NCI-H2196 (cell line): ENCODE data around the gene PRKG1.

Experiments
- DNase-seq: peaks from one replicate; lab custom pipeline; 2025; ENCODE audit not compliant: unreplicated experiment; lab: John Stamatoyannopoulos, UW

Gene PRKG1

DNA sequence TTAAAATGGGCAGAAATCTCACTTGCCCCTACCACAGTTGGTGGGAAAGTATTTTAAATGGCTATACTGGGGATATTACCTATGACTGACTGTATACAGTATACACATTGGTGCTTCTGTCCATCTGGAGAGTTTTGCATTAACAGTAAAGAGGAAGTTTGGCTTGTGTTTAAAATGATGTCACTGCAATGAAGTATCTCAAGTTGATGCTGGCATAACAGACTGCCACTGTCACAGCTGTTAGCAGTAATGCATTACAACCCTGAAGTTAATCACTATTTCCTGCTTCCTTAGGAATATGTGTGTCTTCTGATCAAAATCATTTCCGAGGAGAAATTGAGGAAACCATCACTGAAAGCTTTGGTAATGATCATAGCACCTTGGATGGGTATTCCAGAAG is 1241.7 kb downstream of the PRKG1 start:
- no peak for DNase-seq

DNA sequence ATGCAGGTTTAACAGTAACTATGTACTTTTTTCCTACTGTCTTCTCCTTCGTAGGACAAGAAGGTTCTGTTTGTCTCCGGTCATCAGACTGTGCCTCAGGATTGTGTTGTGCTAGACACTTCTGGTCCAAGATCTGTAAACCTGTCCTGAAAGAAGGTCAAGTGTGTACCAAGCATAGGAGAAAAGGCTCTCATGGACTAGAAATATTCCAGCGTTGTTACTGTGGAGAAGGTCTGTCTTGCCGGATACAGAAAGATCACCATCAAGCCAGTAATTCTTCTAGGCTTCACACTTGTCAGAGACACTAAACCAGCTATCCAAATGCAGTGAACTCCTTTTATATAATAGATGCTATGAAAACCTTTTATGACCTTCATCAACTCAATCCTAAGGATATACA is 1242.2 kb downstream of the PRKG1 start:
- DNase-seq = no peak

DNA sequence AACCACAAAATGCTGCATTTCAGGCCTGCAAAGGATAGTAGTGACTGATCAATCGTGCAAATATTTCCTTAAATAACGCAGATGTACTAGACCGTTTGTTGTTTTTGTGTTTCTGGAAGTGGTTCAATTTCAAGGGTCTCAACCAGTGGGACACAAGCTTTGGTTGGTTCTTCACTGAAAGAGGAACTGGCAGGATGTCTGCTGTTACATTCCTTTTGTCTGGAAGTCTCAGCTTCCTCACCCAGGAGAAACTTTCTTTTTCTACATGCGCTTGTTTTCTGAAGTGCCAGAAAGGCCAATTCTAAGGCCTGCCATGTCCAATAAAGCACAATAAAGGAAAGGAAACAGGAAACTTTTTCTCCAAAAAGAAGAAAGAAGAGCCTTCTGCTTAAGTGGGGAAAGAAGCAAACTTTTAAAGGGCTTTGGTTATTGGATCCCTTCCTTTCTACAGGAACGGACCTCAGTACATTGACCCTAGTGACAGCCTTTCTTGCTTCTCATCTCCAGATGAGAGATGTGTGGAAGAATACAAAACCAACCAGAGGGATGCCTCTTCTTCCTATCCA is 1243.9 kb downstream of the PRKG1 start:
- no peak for DNase-seq

DNA sequence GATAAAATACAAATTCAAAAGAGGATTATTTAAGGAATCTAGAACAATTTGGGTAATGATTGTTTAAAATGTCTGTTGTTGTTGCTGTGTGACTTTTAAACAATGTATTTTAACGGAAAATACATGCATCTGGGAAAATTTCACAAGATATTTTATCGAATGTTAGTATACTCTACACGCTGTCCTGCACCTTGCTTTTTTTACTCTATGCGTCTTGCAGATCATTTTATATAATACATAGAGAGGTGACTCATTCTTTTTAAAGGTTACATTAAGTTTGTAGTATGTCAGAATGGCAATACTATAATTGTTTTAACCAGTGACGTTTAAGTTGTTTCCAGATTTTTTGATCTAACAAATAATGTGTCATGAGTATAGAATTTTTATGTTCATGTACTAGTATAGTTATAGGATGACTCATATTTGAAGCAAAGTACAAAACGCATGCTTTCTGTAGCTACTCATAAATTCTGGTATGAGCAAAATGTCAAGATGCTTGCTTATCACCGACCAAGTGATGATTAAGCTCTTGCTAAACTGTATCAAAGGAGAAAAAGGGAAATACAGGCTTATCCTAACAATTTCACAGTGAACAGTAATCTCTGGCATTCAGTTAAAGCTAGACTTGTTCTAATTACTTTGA is 1244.7 kb downstream of the PRKG1 start:
- DNase-seq = no peak

DNA sequence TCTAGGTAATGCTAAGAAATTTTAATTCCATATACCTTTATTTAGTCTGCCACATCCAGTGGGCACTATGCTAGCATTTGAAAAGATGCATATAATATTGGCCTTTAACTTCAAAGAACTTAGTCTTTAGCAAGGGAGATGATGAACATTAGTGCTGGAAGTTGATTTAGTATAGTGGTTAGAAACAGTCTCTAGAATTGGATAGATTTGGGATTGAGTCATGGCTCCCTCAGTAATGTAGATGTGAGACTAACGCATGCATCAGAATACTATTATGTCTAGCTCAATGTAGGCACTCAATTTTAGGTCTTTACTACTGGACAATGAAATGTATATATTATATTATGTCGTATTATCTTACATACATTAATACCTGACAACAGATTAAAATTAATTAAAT is 1245.6 kb downstream of the PRKG1 start:
- no peak for DNase-seq

DNA sequence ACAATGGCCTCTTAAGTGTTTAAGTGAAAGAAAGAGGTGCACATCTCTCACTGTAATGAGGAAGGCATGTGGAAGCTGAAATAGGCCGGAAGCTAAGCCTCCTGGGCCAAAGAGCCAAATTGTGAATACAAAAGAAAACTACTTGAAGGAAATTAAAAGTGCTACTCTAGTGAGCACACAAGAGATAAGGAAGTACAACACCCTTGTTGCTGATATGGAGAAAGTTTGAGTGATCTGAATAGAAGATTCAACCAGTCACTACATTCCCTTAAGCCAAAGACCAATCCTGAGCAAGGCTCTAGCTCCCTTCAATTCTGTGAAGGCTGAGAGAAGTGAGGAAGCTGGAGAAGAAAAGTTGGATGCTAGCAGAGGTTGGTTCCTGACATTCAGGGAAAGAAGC is 1248.0 kb downstream of the PRKG1 start:
- DNase-seq = no peak

DNA sequence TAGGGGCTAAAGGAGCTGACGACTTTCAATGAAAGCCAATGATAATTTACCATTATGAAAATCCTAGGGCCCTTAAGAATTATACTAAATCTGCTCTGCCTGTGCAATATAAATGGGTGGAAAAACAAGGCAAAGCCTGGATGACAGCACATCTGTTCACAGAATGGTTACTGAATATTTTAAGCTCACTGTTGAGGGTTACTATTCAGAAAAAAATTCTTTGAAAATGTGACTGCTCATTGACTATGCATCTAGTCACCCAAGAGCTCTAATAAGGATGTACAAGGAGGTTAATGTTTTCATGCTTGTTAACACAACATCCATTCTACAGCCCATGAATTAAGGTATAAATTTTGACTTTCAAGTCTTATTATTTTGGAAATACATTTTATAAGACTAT is 1248.6 kb downstream of the PRKG1 start:
- no peak for DNase-seq

DNA sequence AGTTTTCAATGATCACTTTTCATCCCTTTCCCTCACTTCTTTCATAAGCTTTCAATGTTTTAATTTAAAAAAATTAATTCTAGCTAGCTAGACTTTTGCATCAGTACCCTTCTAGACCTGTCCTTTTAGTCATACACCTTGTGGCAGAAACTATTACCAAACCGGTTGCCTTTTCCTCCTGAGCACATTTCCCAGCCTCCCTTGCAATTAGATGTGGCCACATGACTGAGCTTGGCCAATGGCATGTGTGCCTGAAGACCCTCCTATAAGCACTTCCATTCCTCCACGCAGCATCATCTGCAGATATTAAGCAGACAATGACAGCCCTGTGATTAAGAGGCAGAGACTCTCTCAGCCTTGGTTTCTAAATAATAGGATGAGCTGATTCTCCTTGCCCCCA is 1252.1 kb downstream of the PRKG1 start:
- DNase-seq = no peak

DNA sequence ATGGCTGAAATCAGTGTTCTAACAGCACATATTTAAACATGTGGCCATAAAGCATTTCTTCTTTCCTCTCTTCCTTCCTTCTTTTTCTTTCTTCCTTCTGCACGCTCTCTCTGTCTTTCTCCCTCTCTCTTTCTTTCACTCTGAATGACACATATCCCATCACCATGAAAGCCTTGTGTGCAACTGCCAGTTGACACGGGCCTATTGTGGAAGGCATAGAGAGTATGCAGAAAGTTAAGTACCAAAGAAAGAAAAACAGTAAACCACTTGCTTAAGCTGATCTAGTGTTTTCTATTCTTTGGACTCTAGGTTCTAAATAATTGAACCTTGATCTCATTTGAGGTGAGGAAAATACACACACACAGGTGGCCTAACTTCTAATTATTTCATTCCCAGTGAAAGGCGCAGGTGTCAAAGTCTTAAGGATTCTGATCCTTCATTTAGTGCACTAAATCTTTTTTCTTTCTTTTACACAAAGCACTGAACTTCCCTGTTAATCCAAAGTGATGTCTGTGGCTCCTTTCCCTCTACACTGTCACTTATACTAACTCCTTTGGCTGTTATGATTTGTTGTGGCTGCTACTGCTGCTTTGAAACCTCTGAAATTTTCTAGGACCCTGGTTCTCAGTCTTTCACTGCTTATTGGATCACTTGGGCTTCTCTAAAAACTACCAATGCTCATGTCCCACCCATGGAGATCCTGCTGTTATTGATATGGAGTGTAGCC is 1257.5 kb downstream of the PRKG1 start:
- no peak for DNase-seq

DNA sequence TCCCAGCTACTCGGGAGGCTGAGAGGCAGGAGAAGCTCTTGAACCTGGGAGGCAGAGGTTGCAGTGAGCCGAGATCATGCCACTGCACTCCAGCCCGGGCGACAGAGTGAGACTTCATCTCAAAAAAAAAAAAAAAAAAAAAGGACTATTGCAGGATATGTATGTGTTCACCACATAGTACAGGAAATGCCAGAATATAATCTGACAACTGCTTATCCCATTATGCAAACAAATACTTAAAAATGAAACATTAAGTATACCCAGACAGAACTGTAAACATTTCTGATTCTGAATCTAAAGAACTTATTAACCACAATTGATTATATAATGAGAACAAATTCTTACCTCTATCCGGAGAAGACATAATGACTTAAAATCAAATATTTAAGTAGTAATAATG is 1258.5 kb downstream of the PRKG1 start:
- no peak for DNase-seq

DNA sequence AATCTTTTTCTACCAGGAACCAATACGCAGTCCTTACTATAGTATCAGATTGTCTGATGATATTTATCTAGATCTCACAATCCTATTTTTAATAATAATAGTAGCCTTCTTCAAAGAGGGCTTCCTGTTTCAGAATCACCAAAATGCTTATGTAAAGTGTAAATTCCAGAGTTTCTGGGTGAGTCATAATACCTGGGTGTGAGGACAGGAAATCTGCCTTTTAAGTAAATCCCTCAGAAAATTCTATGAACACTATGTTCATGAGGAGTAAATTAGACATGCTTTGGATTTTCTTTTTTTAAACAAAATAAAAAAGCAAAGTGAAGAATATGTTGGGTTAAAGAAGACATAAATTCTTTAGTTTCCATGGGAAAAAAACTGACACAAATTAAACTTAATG is 1260.3 kb downstream of the PRKG1 start:
- no peak for DNase-seq

DNA sequence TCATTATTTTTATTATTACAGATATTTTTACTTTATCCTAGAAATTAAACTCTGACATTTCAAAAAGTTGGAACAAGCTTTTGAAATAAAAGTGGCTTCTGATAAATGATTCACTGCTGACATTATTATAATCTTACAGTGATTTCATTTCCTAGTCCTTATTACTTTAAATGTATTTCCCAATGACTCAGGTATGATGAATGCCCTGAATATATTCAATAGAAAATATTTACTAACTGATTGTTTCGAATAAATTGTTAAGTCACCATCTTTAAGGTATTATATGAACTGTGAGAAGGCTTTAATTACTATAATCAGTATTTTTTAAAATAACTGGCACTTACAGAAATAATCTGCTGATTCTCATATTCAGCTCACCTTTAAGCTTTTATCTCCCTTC is 1261.4 kb downstream of the PRKG1 start:
- DNase-seq = no peak

DNA sequence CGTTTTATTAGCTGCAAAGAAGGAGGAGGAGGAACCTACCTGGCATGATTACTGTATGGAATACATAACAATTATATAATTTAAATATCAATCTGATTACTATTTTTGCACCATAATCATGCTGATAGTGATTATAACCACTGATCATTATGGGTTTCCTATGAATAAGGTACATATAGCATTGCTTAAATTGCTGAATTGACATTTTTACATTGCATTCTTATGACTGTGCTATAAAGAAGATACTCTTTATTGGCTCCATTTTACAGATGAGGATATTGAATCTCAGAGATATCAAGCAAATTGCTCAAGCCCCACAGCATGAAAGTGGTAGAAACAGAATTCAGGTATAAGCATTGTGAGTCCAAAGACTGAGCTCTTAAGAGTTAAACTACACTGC is 1262.9 kb downstream of the PRKG1 start:
- no peak for DNase-seq

DNA sequence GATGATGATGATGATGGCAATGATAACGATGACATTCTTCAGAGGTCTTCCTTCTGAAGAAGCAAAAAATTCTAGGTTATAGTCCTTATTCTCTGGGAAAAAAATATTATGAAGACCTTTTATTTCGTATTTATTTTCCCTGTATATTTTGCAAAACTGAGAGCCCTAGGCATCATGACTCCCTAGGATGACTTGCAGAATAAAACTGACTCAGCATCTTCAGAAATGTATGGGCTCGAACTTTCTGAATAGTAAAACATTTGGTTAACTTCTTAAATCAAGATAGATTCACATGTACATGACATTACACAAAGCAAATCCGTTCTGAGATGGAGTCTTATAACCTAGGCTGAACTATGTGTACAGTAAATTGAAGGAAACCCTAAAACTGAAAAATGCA is 1269.2 kb downstream of the PRKG1 start:
- no peak for DNase-seq

DNA sequence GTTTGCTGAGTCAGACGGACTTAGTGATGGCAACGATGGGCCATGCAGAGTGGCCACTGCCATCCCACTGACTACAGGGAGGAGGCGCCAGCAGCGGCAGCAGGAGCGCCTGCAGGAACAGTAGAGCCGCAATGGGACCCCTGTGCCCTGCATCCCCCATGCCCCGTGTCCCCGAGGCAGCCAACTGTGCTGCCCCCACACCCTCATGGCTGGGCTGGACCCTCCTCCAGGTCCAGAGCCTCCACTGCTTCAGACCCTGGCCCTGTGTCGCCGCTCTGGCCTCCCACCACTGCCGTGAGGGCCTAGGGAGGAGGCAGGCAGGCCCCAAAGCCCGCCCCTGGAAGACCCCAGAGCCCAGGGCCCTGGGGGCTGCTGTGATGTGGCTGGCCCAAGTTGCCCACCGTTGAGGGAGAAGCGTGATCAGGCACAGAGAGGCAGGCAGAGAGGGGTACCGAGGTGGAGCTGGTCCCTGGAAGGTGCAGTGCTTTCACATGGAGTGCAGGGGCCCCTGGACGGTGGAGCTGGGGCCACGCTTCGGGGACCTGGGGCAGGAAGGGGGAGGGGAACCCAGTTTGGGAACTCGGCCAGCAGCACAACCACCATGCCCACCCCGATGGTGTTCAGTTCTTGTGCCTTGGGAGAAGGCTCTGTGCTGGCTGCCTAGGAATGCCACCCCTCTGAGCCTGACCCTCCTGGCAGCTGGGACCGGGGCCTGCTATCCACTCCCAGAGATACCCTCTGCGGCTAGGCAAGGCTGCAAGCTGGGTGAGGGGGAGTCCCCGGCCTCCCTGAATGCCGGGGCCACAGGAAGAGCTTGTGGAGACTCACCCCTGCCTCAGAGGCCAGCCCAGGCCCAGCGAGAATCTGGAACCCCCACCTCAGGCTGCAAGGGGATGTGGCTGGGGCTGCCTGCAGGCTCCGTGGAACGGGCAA is 1272.4 kb downstream of the PRKG1 start:
- no peak for DNase-seq

DNA sequence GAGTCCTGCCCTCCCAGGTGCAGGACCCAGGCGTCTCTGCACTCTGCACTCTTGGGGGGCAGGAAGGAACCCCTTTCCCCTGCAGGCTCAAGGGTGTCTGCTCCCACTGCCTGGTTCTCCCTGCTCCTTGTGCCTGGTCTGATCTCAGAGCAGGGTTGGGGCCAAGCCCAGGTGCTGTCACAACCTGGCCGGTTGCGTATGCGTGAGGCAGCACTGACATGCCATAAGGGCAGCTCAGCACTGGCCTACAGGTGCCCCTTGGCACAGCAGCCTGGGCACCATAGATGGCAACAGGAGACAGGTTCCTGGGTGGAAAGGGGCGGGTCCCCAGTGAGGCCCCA is 1273.0 kb downstream of the PRKG1 start:
- DNase-seq = no peak
